Adipocyte (in vitro differentiated cells): ENCODE data around the gene KLF5.

Source experiments
- DNase-seq: peaks from one replicate; pipeline ENCODE4 v3.0.0-alpha.2; 2015; ENCODE audit warnings: low read depth
- H3K27me3 ChIP-seq: replicated peaks from 2 replicates; pipeline ENCODE4 v1.7.0; 2013; ENCODE audit warnings: mild to moderate bottlenecking, low read length, moderate library complexity; ENCODE audit not compliant: control insufficient read depth, insufficient read depth
- H3K36me3 ChIP-seq: 2 replicates; pipeline ENCODE4 v1.7.0; 2013; ENCODE audit warnings: low read length, mild to moderate bottlenecking, moderate library complexity; ENCODE audit not compliant: control insufficient read depth, insufficient read depth, severe bottlenecking
- H3K4me1 ChIP-seq: 2 replicates; pipeline ENCODE4 v1.7.0; 2013; ENCODE audit warnings: mild to moderate bottlenecking, low read length, moderate library complexity; ENCODE audit not compliant: control insufficient read depth, insufficient read depth
- H3K4me3 ChIP-seq: 2 replicates; pipeline ENCODE4 v1.7.0; 2013; ENCODE audit warnings: mild to moderate bottlenecking, low read length, moderate library complexity
- H3K9ac ChIP-seq: 2 replicates; pipeline ENCODE4 v1.7.0; 2013; ENCODE audit warnings: mild to moderate bottlenecking, low read length, moderate library complexity
- H3K9me3 ChIP-seq: 2 replicates; pipeline ENCODE4 v1.7.0; 2013; ENCODE audit warnings: mild to moderate bottlenecking, low read length, moderate library complexity; ENCODE audit not compliant: control insufficient read depth

The KLF5 gene

DNA sequence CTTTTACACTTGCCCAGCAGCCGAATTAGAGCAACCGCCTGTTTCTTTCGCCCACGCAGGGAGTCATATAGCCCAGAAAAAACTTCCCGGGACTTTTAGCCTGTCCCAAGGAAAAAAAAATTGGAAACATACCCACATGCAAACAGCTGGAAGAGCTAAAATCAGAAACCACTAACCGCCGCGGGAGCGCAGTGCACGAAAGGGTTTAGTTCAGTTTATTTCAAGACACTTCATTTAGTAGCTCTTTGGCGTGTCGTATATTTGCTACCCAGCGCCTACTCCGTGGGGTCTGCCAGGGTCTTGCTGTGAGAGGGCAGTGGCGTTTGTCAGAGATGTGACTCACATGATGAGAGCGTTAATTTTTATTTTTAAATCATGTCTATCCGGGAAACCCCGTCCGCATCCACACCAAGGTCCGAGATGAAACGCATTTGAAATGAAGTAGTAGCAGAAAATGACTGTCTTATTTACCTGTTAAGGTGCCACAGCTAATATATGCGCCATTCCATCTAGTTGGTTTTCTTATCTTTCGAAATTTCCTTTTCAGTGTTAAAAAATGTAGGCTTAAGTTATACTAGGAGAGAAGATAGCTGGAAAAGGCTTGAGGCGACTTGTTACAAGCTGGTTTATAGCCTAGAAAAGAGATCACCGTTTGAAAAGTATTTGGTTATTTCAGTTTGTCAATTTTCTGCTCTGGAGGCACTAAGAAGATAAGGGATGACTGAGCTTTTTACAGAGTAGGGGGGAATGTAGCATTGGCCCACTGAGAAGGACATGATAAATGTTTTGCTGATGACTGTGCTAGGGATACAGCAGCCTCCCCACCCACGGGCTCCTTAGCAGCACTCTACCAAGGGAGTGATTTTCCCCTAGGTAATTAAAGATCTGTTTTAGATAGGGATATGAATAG is 1.7 kb downstream of the KLF5 start:
- peak overlapping the region; percentile 84 for H3K9ac ChIP-seq
- H3K4me1 ChIP-seq, result peaks cover 19% of the 10 kb centered on the region
- peak; percentile 84 for DNase-seq
- H3K4me3 ChIP-seq, result peak overlapping the region; percentile 89
- H3K9me3 ChIP-seq, result no peaks in the 10 kb centered on the region
- H3K36me3 ChIP-seq, result peaks cover 16% of the 10 kb centered on the region
- no peaks in the 10 kb centered on the region for H3K27me3 ChIP-seq

DNA sequence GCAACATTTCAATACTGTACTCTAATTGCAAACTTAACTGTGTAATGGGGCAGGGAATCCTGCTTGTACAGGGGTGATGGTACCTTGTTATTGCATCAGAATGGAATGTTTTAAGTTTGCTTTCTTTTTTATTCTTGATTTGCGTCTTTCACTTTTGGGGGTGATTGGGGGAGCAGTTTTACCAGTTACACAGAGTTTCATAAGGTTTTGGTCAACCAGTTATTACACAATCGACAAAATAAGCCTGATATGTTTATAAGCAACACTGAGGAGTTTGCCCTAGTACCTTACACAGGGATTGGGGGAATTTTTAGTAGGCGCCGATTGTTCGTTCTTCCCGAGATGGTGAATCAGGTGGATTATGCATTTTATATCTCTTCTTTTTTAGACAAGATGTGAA is 2.7 kb downstream of the KLF5 start:
- Histone ChIP-seq H3K36me3 (peaks cover 16% of the 10 kb centered on the region), H3K4me1 (peaks cover 19% of the 10 kb centered on the region), H3K4me3 (peak overlapping the region; percentile 89), H3K27me3 (no peaks in the 10 kb centered on the region), H3K9ac (no peak overlapping the region), H3K9me3 (no peaks in the 10 kb centered on the region)
- peak; percentile 45 for DNase-seq

DNA sequence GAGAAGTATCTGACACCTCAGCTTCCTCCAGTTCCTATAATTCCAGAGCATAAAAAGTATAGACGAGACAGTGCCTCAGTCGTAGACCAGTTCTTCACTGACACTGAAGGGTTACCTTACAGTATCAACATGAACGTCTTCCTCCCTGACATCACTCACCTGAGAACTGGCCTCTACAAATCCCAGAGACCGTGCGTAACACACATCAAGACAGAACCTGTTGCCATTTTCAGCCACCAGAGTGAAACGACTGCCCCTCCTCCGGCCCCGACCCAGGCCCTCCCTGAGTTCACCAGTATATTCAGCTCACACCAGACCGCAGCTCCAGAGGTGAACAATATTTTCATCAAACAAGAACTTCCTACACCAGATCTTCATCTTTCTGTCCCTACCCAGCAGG is 3.1 kb downstream of the KLF5 start:
- peak overlapping the region; percentile 89 for H3K4me3 ChIP-seq
- no peak overlapping the region for H3K9ac ChIP-seq
- H3K36me3 ChIP-seq, result peaks cover 17% of the 10 kb centered on the region
- H3K27me3 ChIP-seq, result no peaks in the 10 kb centered on the region
- no peak for DNase-seq
- H3K4me1 ChIP-seq, result peaks cover 19% of the 10 kb centered on the region
- H3K9me3 ChIP-seq, result no peaks in the 10 kb centered on the region

DNA sequence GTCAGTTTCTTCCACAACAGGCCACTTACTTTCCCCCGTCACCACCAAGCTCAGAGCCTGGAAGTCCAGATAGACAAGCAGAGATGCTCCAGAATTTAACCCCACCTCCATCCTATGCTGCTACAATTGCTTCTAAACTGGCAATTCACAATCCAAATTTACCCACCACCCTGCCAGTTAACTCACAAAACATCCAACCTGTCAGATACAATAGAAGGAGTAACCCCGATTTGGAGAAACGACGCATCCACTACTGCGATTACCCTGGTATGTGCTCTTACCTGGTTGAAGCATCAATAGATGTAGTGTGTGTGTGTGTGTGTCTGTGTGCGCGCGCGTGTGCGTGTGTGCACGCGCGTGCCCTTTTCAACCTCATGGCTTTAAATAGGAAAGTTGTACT is 3.7 kb downstream of the KLF5 start:
- Histone ChIP-seq H3K9me3 (no peaks in the 10 kb centered on the region), H3K9ac (no peak overlapping the region), H3K4me3 (no peak overlapping the region), H3K4me1 (peaks cover 19% of the 10 kb centered on the region), H3K27me3 (no peaks in the 10 kb centered on the region), H3K36me3 (peaks cover 20% of the 10 kb centered on the region)
- DNase-seq, result no peak

DNA sequence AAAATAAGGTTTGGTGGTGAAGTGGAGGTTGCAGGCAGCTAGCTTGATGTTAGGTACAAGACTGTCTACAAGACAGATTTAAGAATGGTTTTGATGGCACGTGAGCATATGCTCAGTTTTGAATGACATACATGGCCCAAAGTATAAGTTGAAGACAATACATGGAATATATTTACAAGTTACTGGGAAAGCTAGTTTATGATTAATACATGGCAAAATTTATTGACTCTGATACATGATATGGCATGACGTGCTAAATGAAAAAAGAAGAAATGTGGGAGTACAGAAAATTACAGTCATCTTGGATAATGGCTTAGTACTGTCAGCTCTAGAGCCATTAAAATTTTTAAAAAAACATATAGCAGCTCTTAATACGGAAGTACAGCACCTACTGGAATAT is 4.4 kb downstream of the KLF5 start:
- H3K9ac ChIP-seq, result no peak overlapping the region
- no peak overlapping the region for H3K4me3 ChIP-seq
- no peaks in the 10 kb centered on the region for H3K27me3 ChIP-seq
- DNase-seq, result no peak
- no peaks in the 10 kb centered on the region for H3K9me3 ChIP-seq
- H3K36me3 ChIP-seq, result peaks cover 20% of the 10 kb centered on the region
- peaks cover 15% of the 10 kb centered on the region for H3K4me1 ChIP-seq

DNA sequence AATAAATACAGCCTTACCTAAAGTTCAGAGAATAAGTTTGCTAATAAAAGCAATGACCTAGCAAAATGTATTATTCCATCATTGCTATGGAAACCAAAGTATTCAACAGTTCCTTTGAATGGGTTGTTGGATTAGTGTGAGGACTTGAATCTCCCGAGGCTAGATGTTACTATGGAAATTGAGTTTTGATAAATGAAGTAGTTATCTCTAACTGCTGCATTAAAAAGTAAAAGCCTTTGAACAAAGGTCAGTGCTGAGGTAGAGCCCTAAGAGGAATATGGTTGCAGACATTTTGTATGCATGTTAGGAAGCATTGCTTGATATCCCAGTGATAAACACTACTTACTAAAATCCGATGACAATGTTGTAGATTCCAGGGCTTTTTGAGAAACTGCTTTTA is 6.2 kb downstream of the KLF5 start:
- DNase-seq, result no peak

DNA sequence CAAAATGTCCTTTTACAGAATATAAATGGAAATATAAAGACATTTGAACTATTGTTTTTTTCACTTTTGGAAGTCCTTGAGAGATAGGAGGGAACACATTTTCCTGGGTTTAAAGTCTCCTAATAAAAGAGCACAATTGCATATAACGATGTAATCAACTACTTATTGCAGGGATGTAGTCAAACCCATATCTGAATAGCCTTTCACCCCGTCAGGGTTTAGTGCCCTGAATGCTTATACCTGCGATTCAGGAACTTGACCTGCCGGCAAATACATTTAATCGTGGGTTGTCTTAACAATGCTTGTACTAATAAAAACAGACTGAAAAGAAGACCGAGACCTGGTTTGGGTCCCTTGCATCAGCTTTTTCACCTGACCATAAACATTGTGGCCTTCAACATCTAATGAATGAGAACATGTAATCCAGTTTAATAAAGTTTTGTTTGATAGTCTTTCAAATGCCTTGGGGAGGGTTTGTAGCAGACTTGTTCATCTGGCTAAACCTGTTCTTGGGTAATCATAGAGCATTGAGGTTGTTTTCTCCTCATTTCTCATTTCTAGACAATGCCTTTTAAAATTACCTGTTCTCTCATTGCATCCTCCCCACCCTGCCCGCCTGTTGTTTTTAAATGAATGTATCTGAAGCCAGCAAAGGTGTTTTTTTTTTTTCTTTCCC is 7.0 kb downstream of the KLF5 start:
- Histone ChIP-seq H3K4me1 (peaks cover 10% of the 10 kb centered on the region), H3K4me3 (no peak overlapping the region), H3K9ac (no peak overlapping the region), H3K9me3 (no peaks in the 10 kb centered on the region), H3K36me3 (peaks cover 20% of the 10 kb centered on the region), H3K27me3 (no peaks in the 10 kb centered on the region)
- no peak for DNase-seq

More for the DNA sequence above, 6.2 kb downstream of the KLF5 start:
- H3K4me3 ChIP-seq, result no peak overlapping the region
- peaks cover 20% of the 10 kb centered on the region for H3K36me3 ChIP-seq
- H3K9ac ChIP-seq, result no peak overlapping the region
- H3K4me1 ChIP-seq, result peaks cover 12% of the 10 kb centered on the region
- H3K27me3 ChIP-seq, result no peaks in the 10 kb centered on the region
- no peaks in the 10 kb centered on the region for H3K9me3 ChIP-seq

DNA sequence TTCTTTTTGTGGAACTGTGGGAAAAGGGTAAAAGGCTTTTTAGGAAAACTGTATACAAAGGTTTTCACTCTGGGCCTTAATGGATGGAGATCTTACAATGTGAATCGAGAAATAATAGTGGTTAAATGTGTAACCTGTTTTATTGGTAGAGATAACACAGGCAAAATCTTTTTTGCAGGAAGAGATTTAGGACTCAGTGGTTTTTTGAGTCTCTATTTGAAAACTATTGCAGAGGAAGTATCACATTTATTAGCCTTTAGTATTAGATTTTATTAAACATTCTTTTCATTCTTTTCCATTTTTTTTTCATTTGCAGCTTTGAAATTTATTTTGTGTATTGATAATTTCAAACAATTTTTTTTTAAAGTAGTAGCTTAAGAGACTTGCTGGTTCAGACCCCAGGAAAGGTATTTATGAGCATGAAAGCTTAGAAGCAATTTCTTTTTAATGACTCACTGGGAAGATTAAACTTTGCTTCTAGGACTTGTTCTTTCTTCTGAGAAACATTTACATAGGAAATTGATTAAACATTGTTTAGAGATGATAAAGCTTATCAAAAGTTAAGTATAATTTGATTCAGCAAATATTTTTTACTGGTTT is 10.5 kb downstream of the KLF5 start:
- Histone ChIP-seq H3K4me1 (no peaks in the 10 kb centered on the region), H3K9ac (no peak overlapping the region), H3K4me3 (no peak overlapping the region), H3K36me3 (peaks cover 6% of the 10 kb centered on the region), H3K9me3 (no peaks in the 10 kb centered on the region), H3K27me3 (no peaks in the 10 kb centered on the region)
- peak; percentile 23 for DNase-seq

DNA sequence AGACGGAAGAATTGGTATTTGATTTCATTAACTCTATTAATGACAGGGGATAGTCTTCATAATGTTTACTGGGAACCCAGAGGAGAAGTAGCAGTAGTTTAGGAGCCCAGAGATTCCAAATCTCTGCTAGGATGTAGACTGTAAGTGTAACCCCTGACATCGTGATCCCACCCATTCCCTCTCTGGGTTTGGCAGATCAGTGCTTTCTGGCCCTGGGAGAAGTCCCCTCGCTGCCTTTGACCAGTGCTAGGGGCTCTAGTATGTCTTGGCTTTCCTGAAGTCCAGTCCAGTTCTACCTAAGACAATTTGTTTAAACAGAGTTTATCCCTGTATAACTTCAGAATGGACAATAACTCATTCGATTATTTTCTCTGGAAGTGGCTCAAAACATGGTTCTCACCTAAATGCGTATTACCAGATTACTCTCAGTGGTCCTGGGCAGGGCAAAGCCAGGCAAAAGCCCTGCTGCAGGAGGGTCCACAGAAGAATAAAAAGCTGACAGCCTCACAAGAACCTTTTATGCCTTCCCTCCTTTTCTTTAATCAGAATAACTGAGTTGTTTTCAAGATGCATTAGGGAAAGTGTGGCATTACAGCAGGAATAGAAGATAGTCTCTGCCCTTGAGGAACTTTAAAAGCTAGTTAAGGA is 11.8 kb downstream of the KLF5 start:
- H3K27me3 ChIP-seq, result no peaks in the 10 kb centered on the region
- H3K36me3 ChIP-seq, result peaks cover 4% of the 10 kb centered on the region
- no peak for DNase-seq
- H3K4me3 ChIP-seq, result no peak overlapping the region
- no peaks in the 10 kb centered on the region for H3K4me1 ChIP-seq
- H3K9ac ChIP-seq, result no peak overlapping the region
- no peaks in the 10 kb centered on the region for H3K9me3 ChIP-seq

DNA sequence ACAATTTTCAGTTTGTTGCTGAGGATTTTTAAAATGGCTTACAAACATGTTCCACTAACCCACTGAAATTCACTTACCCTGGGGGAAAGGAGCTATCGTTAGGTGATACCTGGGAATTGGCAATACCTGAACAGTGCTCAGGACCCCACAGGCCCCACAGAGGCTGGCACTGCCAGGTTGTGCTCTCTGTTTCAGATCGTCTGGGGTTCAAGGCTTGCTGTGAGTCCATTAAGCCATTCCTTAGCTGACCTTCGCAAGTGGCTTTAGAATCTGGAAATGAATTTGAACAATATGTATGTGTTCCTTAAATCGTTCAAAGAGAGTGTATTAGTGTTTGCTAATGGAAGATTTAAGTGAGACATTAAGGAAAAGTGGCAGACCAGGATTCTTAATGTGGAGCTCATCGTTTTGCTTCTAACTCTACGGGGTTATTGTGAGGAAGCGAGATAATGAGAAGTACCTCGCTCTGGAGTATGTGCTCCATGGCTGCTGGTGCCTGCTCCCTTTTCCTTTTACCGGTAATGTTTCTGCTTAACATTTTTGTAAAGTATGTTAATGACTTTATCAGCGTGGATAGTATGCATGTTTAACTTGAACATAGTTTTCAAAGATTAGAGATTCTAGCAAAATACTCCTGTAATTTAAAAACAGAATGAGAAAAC is 13.6 kb downstream of the KLF5 start:
- H3K4me1 ChIP-seq, result no peaks in the 10 kb centered on the region
- H3K4me3 ChIP-seq, result no peak overlapping the region
- no peak overlapping the region for H3K9ac ChIP-seq
- no peak for DNase-seq
- H3K27me3 ChIP-seq, result no peaks in the 10 kb centered on the region
- H3K9me3 ChIP-seq, result no peaks in the 10 kb centered on the region
- H3K36me3 ChIP-seq, result peaks cover 3% of the 10 kb centered on the region
